GM12878 (cell line): ENCODE results near the gene ADCY5.

Source experiments
- CTCF ChIP-seq, 3 experiments: IDR thresholded peaks in 2 of 3; conservative IDR thresholded peaks in 1 of 3; 2 replicates each; pipeline ENCODE4 v1.5.1; 2011; ENCODE audit warnings: low read depth in 3 of 3, low read length in 3 of 3, mild to moderate bottlenecking in 3 of 3, control low read depth in 2 of 3, moderate library complexity in 2 of 3, inconsistent platforms in 1 of 3, mixed read lengths in 1 of 3; ENCODE audit not compliant: control insufficient read depth in 2 of 3, insufficient read depth in 1 of 3; ENCODE audit errors: extremely low read depth in 1 of 3
- KDM1A ChIP-seq: fragments of 200-600 bp; sonication (generic); IDR thresholded peaks from 2 replicates; pipeline ENCODE4 v1.6.1; 2016; ENCODE audit warnings: borderline replicate concordance
- NKRF ChIP-seq: fragments of 450-650 bp; conservative IDR thresholded peaks from 2 replicates; pipeline ENCODE4 v1.6.1; 2017; ENCODE audit warnings: mild to moderate bottlenecking, moderate library complexity
- YY1 ChIP-seq: IDR thresholded peaks from 2 replicates; pipeline ENCODE4 v1.6.1; 2011; ENCODE audit warnings: low read depth, mild to moderate bottlenecking, low read length

GRCh38 chr3:123329636-123330340, 119.1 kb downstream of the ADCY5 start:
- TF ChIP-seq KDM1A (no peak), YY1 (no peak), CTCF (IDR thresholded peaks at IDR 0.05 in 2 of 3, conservative IDR thresholded peaks at IDR 0.05 in 1 of 3; ENCODE audit: control insufficient read depth in 2 of 3, extremely low read depth in 1 of 3, insufficient read depth in 1 of 3, low read depth in 3 of 3, low read length in 3 of 3) (no peak), NKRF (no peak)
